ENCODE measurements around the gene DRAXIN. TPM values are rescaled to one million over a fixed set of nuclear protein-coding genes. Genes with fewer than 3 reads are reported as not detected.

Gene DRAXIN
- total RNA-seq, 1 donor from 2014 or later = 9.7 TPM

DNA sequence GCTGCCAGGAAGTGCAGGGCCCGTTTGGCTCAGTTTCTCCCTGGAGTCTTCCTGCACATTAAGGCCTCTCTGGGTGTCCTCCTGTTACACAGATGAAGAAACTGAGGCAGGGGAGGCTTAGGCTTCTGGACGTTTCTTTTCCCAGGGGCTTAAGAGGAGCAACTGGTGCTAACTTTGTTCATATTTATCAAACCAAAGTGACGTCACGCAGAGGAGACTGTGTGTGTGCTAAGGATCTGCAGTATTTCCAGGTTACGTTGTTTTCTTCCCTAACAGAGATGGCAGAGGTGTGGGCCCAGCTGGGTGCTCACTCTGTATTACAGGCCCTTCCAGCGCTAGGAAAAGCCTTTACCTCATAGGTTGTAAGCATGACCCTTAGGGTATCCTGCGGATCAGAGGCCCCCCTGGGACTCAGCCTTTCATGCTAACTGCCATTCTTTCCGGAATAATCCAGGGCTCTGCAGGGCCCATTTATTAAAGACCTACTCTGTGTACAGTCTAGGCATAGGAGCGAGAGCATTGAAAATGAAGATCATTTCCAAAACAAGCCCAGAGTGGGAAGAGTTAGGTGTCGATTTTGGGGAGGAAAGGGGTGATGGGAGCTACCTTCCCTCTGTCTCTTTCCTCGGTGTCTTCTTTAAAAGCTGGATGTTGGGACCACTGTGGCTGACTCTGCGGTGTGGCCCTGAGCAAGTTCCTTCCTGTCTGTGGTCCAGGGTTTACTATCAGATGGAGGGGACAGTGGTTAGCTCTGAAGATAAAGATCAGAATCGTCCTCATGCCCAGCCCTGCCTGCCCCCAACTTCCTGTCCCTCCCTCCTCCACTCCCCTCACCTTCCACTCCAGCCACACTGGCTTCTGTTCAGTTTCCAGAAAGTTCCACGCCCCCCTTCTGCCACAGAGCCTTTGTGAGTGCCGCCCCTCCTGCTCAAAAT lies 49.0 kb downstream of the DRAXIN start:
- Mint-ChIP-seq H3K27me3 (ENCODE audit: low read depth) (no peaks in the 10 kb centered on the region), H3K9me3 (no peaks in the 10 kb centered on the region), H3K27ac (ENCODE audit: unreplicated experiment) (peak overlapping the region; percentile 50), H3K36me3 (ENCODE audit: low read depth) (no peaks in the 10 kb centered on the region), H3K4me3 (peak overlapping the region; percentile 11), H3K4me1 (peaks cover 9% of the 10 kb centered on the region)
- TF ChIP-seq, protein P1, sequence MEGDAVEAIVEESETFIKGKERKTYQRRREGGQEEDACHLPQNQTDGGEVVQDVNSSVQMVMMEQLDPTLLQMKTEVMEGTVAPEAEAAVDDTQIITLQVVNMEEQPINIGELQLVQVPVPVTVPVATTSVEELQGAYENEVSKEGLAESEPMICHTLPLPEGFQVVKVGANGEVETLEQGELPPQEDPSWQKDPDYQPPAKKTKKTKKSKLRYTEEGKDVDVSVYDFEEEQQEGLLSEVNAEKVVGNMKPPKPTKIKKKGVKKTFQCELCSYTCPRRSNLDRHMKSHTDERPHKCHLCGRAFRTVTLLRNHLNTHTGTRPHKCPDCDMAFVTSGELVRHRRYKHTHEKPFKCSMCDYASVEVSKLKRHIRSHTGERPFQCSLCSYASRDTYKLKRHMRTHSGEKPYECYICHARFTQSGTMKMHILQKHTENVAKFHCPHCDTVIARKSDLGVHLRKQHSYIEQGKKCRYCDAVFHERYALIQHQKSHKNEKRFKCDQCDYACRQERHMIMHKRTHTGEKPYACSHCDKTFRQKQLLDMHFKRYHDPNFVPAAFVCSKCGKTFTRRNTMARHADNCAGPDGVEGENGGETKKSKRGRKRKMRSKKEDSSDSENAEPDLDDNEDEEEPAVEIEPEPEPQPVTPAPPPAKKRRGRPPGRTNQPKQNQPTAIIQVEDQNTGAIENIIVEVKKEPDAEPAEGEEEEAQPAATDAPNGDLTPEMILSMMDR (conservative IDR thresholded peaks at IDR 0.05) = no peak
- no peak for DNase-seq (ENCODE audit: low read depth, low spot score)

DNA sequence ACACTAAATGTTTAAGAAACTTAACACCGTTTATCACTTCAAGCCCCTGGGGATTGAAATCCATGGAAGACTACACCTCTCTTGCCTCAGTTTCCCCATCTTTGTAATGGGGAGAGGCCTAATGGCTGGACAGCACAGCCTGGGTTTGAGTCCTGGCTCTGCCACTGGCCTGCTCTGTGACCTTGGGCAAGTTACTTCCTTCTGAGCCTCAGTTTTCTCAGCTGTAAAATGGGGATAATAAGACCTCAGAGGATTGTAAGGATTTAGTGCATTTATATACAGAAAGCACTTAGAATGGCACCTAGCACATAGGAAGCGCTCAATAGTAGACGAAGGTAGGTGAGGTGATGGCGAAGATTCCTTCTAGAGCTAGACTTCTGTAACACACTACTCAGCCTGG lies 50.0 kb downstream of the DRAXIN start:
- Mint-ChIP-seq H3K27me3 (ENCODE audit: low read depth) (no peaks in the 10 kb centered on the region), H3K4me3 (no peak overlapping the region), H3K4me1 (peaks cover 6% of the 10 kb centered on the region), H3K27ac (ENCODE audit: unreplicated experiment) (no peak overlapping the region), H3K36me3 (ENCODE audit: low read depth) (no peaks in the 10 kb centered on the region), H3K9me3 (no peaks in the 10 kb centered on the region)
- DNase-seq (ENCODE audit: low read depth, low spot score) = no peak
- TF ChIP-seq, protein P1 (conservative IDR thresholded peaks at IDR 0.05) = no peak

DNA sequence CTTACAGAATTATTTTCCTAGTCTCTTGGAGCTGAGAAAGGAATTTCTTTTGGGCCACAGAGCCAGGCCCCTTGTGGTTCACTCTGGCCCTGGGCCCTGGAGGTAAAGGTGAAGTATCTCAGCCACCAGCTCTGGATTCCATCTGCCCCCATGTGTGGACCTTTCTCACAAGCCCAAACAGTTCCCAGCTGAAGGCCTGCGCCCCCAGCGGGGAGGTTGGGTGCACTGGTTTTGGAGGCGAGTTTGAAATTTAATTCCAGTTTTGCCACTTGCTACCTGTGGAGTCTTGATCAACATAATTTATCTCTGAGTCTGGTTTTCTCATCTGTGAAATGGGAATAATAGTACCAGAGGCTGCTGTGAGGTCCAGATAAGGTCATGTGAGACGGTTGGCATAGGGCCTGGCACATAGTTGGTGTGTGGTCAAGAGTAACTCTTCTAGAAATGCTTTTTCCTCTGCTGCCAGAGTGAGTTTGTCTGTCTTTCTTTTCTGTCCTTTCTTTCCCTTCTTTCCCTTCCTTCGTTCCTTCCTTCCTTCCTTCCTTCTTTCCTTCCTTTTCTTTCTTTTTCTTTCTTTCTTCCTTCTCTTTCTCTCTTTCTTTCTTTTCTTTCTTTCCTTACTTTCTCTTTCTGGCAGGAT lies 50.5 kb downstream of the DRAXIN start:
- Mint-ChIP-seq H3K4me1 (peaks cover 7% of the 10 kb centered on the region), H3K27ac (ENCODE audit: unreplicated experiment) (no peak overlapping the region), H3K27me3 (ENCODE audit: low read depth) (no peaks in the 10 kb centered on the region), H3K36me3 (ENCODE audit: low read depth) (no peaks in the 10 kb centered on the region), H3K9me3 (no peaks in the 10 kb centered on the region), H3K4me3 (peak overlapping the region; percentile 15)
- DNase-seq (ENCODE audit: low read depth, low spot score) = no peak
- TF ChIP-seq, protein P1 (conservative IDR thresholded peaks at IDR 0.05) = no peak

DNA sequence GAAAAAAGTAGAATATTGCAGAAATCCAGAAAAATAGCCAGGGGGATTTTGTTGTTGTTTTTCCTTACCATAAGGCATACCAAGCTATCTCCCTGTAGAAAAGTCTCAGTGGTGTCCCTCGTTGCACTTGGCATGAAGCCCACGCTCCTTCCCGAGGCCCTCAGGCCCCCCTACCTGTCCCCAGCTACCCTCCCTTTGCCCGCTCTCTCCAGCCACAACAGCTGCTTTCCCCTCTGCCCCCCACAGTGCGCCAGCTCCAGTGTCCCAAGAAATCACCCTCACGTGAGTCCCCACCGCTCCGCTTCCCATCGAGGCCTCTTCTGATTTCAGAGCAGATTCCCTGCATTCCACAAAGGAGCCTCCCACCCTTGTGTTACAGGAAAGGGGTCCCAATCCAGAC lies 52.8 kb downstream of the DRAXIN start:
- DNase-seq (ENCODE audit: low read depth, low spot score) = no peak
- peaks cover 5% of the 10 kb centered on the region for H3K4me1 Mint-ChIP-seq
- H3K27me3 Mint-ChIP-seq (ENCODE audit: low read depth) = no peaks in the 10 kb centered on the region
- no peaks in the 10 kb centered on the region for H3K36me3 Mint-ChIP-seq (ENCODE audit: low read depth)
- H3K27ac Mint-ChIP-seq (ENCODE audit: unreplicated experiment) = no peak overlapping the region
- TF ChIP-seq, protein P1 (conservative IDR thresholded peaks at IDR 0.05) = no peak
- H3K9me3 Mint-ChIP-seq = no peaks in the 10 kb centered on the region
- H3K4me3 Mint-ChIP-seq = no peak overlapping the region

DNA sequence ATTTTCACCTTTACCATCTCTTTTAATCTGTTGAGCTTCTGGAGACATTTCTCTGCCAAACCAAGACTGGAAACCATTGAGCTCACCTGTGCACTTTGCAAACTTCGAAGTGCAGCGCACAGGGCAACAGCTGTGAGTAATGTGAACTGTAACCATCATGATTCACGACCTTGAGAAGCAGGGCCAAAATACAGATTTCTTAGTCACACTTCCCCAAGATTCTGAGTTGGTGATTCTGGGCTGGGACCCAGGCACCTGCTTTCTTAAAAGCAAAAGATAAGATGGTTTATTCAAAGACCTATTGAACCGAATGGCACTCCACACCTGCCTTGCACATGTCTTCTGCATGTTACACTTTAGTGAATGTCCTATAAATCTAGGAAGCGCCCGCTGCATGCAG lies 54.6 kb downstream of the DRAXIN start:
- Mint-ChIP-seq H3K9me3 (no peaks in the 10 kb centered on the region), H3K4me3 (no peak overlapping the region), H3K27me3 (ENCODE audit: low read depth) (no peaks in the 10 kb centered on the region), H3K27ac (ENCODE audit: unreplicated experiment) (no peak overlapping the region), H3K36me3 (ENCODE audit: low read depth) (no peaks in the 10 kb centered on the region), H3K4me1 (peaks cover 5% of the 10 kb centered on the region)
- TF ChIP-seq, protein P1 (conservative IDR thresholded peaks at IDR 0.05) = no peak
- DNase-seq (ENCODE audit: low read depth, low spot score) = no peak

Data from neural crest cell (in vitro differentiated cells).